ENCODE results near the gene CARD18. TPM values are rescaled to one million over a fixed set of nuclear protein-coding genes. Genes with fewer than 3 reads are reported as not detected.

Gene CARD18
- total RNA-seq, 1 donor from 2014 or later, result not detected

- no peak overlapping the region for H3K27ac Mint-ChIP-seq
- no peak overlapping the region for H3K4me3 Mint-ChIP-seq
- TF ChIP-seq CTCF (conservative IDR thresholded peaks at IDR 0.05), result no peak
- H3K36me3 Mint-ChIP-seq, result no peaks in the 10 kb centered on the region
- H3K4me1 Mint-ChIP-seq (ENCODE audit: unreplicated experiment), result peaks cover 6% of the 10 kb centered on the region
- H3K9me3 Mint-ChIP-seq, result no peaks in the 10 kb centered on the region
- no peaks in the 10 kb centered on the region for H3K27me3 Mint-ChIP-seq
- no peak for DNase-seq (ENCODE audit: extremely low spot score, unreplicated experiment)
Observed at GRCh38 chr11:105092256-105093239, 47.0 kb downstream of the CARD18 start.

Other genes starting within 250 kb of the CARD18 start
- gene CASP12, start 241.3 kb downstream of the CARD18 start, total RNA-seq (ENCODE audit: low replicate concordance), result not detected in 2 replicates
- 18.4 and 50.3 TPM in 2 replicates for gene CASP4, start 171.2 kb downstream of the CARD18 start, total RNA-seq (ENCODE audit: low replicate concordance)
- 0.95 TPM in 1 of 2 replicates, not detected in the other for gene CASP5, start 116.6 kb downstream of the CARD18 start, total RNA-seq (ENCODE audit: low replicate concordance)
- gene CASP1, start 104.6 kb downstream of the CARD18 start, total RNA-seq (ENCODE audit: low replicate concordance), result 13.0 and 13.3 TPM in 2 replicates
- 6.2 and 12.7 TPM in 2 replicates for gene CARD16, start 94.4 kb downstream of the CARD18 start, total RNA-seq (ENCODE audit: low replicate concordance)